HG03025 (cell line): ENCODE measurements around the gene EEF1B2.

Source experiments
- ATAC-seq: cut with Tn5 transposase; IDR thresholded peaks from one replicate; pipeline ENCODE4 v1.9.1; 2021; ENCODE audit warnings: mild to moderate bottlenecking, moderate library complexity; ENCODE audit not compliant: unreplicated experiment, low FRiP score

Gene EEF1B2

DNA sequence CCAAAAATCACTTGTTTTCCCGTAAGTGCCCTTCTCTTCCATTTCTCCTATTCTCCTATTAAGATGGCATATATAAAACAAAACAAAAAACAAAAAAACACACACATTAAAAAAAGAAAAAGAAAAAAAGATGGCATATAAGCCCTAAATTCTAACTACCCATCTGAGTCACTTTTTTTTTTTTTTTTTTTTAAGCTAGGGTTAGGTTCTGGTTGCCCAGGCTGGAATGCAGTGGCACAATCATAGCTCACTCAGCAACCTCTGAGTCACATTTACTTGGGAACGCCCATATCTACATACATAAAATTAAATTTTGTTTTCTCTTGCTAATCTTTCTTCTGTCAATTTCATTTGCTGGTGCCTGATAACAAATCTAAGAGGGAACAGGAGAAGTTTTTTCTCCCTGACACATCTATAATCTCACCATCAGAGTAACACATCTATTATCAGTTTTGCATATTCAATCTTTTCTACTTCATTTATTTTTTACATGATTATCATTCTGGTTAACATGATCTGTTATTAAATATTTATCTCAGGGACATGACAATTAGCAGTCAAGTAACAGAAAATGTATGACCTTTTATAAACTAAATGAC, 52.1 kb downstream of the EEF1B2 start:
- no peak for ATAC-seq
